PFSK-1 (cell line): ENCODE results near the gene PRDM15.

Experiments
- POLR2AphosphoS5 ChIP-seq: IDR thresholded peaks from 2 replicates; pipeline ENCODE4 v1.6.1; 2012; ENCODE audit warnings: low read depth, mild to moderate bottlenecking, control low read depth, low read length, moderate library complexity
- SIN3A ChIP-seq: IDR thresholded peaks from 2 replicates; pipeline ENCODE4 v1.6.1; 2012; ENCODE audit warnings: mild to moderate bottlenecking, low read length, moderate library complexity, borderline replicate concordance; ENCODE audit not compliant: insufficient read depth
- TAF1 ChIP-seq: IDR thresholded peaks from 2 replicates; pipeline ENCODE4 v1.6.1; 2012; ENCODE audit warnings: low read length, control low read depth, borderline replicate concordance; ENCODE audit not compliant: insufficient read depth

GRCh38 chr21:41755258-41755933 is 123.7 kb downstream of the PRDM15 start:
- TF ChIP-seq POLR2AphosphoS5 (no peak), SIN3A (no peak), TAF1 (no peak)
